ENCODE measurements around the gene PIWIL4.
"Not testable (repeated sequence)": the region's sequence is repeated elsewhere in the genome, so short reads cannot be mapped to it uniquely, and the experiment has no call there.

Gene PIWIL4

DNA sequence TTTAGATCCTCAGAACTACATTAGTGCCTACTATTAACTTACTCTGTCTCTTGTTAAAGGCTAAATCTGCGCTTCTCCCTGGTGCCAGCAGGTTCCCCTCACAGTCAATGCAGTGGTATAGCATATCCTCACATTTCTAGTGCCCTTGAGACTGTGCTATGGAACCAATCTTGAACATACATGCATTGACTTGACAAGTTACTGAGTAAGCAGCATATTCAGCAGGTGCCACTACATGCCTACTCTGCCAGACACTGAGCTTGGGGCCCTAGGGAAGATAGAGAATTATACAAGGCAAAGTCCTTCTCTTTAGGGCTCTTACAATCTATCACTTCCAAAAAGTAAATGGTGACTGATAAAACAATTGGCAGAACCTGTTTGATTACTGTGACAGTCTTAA is 20.3 kb upstream of the PIWIL4 start:
- no peak for DNase-seq (ENCODE audit: low read depth, low spot score)

DNA sequence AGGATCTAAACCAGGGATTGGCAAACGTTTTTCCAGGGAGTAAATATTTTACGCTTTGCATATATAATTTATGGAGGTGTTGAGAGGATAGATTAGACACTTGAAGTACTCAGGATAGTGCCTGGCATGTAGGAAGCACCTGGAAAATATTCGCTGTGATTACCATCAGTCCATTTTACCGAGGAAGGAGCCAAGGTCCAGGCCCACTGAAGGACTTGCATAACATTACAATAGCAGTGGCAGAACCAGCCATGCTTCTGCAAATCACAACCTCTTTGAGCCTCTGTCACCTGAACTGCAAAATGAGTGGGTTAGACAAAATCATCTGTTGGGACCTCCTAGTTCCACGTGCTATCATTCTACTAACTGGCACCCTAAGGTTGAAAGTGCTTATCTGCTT is 18.0 kb upstream of the PIWIL4 start:
- no peak for DNase-seq (ENCODE audit: low read depth, low spot score)

DNA sequence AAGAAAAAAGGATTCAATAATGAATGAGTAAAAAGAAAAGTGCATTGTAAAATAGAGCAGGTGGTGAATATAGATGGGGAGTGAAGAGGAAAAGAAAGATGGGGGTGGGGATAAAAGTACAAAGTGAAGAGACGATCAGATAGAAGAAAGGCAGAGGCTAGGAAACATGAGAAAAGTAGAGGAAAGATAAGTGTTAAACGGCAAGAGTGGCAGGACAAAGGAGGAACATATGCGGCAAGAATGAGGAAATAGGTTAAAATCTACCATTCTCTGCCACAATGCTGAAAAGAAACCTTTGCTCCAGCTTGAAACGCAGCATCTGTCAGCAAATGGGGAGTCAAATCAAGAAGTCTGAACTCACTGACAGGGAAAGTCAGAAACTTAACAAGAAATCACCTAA is 16.7 kb upstream of the PIWIL4 start:
- no peak for DNase-seq (ENCODE audit: low read depth, low spot score)

DNA sequence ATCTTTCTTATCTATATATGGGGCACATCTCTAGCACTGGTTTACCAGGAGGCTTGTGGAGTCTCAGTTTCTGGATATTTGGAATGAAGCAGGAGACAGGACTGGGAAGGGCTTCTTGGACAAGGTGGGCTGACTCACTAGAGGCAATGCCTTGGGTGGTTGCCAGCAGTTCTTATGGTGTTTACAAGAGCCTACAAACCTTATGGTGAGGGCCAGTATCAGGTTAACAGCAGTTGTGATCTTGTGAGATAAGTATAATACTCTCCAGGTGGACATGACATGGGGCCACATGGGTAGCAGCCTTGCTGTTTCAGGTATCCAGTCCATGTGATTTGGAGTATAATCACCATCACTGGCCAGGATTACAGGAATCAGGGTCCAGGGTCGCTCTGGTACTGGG is 13.2 kb upstream of the PIWIL4 start:
- peak; percentile 36 for DNase-seq (ENCODE audit: low read depth, low spot score)

DNA sequence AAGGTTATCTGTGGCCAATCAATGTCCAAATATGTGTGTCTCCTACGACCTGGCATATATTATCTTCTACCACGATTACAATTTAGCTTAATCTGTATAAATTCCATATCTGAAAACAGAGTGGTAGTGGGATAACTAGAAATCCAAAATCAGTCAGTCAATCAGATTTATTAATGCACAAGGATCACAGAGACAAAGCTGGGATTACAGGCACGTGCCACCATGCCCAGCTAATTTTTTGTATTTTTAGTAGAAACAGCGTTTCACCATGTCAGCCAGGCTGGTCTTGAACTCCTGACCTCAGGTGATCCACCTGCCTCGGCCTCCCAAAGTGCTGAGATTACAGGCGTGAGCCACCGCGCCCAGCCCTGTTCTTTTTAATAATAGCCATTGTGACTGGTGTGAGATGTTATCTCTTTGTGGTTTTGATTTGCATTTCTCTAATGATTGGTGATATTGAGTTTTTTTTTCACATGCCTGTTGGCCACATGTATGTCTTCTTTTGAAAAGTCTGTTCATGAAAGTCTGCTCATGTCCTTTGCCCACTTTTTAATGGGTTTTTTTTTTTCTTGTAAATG is 11.3 kb upstream of the PIWIL4 start:
- not testable (repeated sequence) for DNase-seq (ENCODE audit: low read depth, low spot score)

DNA sequence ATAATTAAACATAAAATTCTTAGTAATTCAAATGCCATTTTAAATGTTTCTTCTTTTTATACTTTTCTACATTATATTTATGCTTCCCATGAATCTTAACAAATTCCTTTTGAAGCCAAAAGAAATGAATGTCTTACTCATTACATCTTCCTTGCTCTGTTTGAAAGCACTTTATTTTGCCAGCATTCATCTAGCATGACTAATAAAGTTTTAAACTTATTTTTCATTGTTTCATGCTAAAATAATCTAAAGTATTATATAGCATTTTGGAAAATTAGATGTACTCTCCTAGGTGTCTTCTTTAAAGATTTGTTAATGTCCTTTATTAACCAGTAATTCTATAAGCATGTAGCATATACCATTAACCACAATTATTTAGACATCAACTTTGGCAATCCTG is 9.7 kb upstream of the PIWIL4 start:
- DNase-seq (ENCODE audit: low read depth, low spot score): no peak

DNA sequence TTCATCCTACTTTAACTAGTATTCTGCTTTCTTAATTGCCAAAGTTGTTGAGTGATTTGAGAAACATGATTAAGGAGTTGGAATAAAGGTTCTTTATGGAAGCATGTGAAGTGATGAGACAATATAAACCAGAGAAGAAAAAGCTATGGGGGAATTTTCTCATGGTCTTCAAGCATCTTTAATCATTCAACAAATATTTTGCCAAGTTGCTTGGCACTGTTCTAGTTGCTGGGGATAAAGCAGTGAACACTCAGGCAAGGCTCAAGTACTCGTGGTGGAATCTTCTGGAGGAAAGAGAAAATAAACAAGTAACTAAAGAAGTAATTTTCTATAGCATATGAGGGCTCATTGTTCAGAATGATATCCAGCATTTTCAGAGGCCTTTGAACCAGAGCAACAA is 9.2 kb upstream of the PIWIL4 start:
- DNase-seq (ENCODE audit: low read depth, low spot score): peak; percentile 33

DNA sequence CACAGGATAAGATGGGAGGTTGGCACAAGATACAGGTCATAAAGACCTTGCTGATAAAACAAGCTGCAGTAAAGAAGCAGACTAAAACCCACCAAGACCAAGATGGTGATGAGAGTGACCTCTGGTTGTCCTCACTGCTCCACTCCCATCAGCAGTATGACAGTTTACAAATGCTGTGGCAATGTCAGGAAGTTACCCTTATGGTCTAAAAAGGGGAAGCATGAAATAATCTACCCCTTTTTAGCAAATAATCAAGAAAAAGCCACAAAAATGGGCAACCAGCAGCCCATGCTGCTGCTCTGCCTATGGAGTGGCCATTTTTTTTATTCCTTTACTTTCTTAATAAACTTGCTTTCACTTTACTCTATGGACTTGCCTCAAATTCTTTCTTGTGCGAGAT is 8.7 kb upstream of the PIWIL4 start:
- DNase-seq (ENCODE audit: low read depth, low spot score): no peak

DNA sequence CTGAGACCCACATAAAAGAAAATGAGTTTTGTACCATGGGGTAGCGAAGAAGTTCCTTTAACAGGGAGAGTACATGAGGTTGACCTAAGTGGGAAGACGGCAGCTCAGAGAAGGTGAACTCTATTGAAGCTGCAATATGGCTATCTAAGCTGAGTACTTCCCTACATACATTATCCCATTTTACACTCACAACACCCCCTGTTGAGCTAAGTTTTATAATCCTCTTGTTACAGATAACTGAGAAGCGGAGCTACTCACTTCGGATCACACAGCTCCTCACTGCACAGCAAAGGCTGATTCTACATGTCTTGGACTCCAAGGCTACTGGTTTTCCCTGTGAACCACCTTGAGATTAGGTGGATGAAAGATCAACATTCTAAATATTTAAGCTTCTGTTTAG is 8.2 kb upstream of the PIWIL4 start:
- no peak for DNase-seq (ENCODE audit: low read depth, low spot score)

DNA sequence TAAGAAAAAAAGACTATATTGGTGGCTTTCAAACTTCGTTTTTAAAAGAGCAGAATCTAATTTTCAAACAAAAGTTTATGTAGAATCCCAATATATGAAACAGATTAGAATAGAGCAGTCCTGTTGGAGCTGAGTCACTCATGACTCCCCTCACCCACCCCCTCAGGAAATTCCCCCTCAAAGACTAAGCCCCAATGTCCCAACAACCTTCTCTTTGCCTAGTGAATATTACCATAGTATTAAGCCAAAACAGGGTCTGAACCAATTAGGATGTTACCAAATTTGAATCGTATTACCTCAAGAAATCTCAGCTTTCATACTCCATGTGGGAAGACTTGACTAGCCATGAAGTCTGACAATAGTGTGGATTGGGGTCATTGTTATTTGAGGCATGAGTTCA is 7.8 kb upstream of the PIWIL4 start:
- no peak for DNase-seq (ENCODE audit: low read depth, low spot score)

DNA sequence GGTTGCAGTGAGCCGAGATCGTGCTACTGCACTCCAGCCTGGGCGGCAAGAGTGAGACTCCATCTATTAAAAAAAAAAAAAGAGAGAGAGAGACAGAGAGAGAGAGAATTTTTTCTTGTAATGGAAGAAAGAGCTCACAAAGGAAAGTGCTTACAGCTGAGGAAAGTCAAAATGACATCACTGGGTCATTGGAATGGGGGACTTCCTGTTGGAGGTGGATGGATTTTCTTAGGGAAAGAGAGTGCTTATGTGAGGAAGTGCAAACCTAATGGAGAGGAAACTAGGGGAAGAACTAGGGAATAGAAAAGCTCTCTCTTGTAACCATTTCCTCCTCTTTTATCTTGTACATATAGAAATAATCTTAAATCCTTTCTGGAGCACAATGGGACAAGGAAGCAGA is 6.3 kb upstream of the PIWIL4 start:
- DNase-seq (ENCODE audit: low read depth, low spot score): no peak

DNA sequence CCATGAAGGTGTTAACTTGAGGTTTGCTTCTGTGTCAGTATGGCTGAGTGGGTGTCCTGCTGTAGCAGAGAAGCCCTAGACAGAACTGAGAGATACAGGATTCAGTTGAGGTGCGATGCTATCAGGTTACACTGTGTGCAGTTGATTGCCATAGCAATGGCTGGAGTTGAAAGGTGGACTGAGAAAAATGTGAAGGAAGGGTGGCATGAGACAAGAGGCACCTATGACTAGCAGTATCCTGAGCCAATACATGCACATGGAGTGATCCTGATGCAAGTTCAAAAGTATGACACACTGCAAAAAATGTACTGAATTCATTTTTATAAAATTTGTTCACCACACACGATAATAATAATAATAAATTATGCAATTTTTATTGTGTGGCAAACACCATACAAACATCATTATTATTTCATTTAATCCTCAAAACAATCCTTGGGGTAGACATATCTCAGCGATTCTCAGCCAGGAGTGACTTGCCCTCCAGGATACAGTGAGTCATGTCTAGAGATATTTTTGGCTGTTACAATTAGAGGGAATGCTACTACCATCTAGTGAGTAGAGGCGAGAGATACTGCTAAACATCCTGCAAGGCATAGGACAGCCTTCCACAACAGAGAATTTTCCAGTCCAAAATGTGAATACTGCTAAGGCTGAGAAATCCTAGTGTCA is 3.9 kb upstream of the PIWIL4 start:
- DNase-seq (ENCODE audit: low read depth, low spot score): peak; percentile 52

DNA sequence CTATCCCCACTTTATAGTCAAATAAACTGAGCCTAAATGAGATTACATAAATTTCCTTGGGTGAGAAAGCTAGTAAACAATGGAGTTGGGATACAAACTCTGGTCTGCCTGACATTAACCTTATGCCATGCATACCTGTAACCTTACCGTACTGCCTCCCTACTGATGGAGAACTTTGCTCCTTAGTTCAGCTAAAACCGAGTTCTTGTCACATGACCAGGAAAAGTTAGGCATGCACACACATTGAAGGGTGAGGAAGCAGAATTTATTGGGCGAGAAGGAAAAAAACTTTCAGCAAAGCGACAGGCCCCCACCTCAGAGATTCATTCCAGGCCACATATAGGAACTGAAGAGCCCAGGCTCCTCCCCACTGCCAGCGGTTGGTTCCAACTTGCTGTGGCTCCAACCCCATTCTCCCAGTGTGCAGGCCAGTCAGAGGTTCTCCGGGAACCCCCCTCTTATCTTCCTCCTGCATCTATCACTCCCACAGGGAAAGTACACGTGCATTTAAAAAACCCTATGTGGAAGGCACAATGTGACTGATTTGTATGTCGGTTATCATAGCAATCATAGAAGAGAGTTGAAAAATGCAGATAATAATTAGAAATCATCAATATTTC is 3.2 kb upstream of the PIWIL4 start:
- DNase-seq (ENCODE audit: low read depth, low spot score): no peak

DNA sequence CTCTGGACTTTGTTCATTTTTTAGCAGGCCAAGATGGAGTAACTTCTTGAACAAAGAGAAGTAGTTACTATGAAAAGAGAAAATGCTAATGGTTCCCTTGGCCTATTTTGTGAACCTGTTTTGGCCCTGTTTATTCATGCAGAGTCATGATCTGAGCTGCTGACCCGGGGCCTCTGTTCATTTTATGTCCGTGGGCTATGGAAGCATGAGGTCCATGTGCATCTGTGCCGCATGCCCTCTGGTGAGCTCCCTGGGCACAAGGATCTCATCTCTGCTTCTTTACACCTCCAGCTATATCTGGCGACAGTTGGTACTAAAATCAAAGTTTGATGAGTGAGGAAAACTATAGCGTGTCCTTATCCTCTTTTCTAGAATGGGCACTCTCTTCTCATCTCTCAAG is 1.0 kb downstream of the PIWIL4 start:
- no peak for DNase-seq (ENCODE audit: low read depth, low spot score)

DNA sequence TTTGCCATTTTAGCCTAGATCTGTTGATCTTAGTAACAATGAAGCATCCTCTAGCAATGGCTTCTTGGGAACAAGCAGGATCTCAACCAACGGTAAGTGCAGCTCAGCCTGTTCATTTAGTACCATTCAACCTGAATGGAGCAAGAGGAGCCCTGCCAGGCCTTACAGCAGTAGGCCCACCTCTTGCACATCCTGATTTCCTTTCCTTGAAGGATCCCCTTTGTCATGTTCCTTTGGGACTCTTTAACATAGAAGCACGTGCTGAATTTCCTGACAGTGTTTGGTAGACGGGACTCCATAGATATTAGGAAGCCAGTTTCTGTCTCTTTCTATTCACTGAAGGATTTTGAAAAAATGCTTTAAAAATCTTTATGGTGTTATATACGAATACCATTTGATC is 1.5 kb downstream of the PIWIL4 start:
- no peak for DNase-seq (ENCODE audit: low read depth, low spot score)

DNA sequence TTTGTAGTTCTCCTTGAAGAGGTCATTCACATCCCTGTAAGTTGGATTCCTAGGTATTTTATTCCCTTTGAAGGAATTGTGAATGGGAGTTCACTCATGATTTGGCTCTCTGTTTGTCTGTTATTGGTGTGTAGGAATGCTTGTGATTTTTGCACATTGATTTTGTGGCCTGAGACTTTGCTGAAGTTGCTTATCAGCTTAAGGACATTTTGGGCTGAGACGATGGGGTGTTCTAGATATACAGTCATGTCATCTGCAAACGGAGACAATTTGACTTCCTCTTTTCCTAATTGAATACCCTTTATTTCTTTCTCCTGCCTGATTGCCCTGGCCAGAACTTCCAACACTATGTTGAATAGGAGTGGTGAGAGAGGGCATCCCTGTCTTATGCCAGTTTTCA is 5.8 kb downstream of the PIWIL4 start:
- DNase-seq (ENCODE audit: low read depth, low spot score): not testable (repeated sequence)

DNA sequence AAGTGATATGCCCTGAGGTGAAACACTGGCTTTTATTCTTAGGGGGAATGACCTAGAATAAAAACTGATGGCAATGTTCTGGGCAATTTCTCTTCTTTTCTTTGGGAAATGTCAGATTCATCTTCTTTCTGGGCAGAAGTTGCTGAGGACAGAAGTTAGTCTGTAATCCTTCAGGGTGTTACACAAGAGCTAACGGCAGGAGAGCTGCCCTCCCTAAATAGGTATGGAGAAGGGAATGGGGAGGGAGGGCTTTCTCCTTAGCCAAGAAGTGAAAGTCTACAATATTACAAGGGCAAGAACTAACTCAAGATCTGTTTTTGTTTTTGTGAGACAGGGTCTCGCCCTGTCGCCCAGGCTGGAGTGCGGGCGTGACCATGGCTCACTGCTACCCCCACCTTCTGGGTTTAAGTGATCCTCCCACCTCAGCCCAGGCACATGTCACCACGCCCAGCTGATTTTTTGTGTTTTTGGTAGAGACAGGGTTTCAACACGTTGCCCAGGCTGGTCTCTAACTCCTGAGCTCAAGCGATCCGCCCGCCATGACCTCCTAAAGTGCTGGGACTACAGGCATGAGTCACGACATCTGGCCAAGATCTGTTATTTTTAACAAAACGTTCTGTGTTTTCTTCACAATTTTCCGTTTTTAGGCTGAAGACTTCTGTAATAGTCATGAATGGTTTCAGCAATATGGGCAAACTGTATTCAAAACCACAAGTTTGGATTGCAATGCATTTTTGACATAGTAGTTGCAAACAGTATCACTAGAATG is 7.2 kb downstream of the PIWIL4 start:
- DNase-seq (ENCODE audit: low read depth, low spot score): peak; percentile 33

DNA sequence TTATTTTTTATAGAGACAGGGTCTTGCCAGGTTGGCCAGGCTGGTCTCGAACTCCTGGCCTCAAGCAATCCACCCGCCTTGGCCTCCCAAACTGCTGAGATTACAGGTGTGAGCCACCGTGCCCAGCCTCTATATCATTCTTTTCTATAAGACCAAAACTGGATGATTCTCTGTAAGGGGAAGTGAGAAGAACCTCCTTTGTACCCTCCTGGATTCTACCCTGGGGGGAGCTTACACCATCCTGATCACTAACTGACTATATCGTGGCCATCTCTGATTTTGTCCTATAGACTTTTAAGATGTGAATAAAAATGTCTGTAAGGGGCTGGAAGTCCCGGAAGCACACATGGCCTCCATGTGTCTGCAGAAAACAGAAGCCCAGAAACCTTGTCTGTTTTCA is 9.1 kb downstream of the PIWIL4 start:
- DNase-seq (ENCODE audit: low read depth, low spot score): no peak

DNA sequence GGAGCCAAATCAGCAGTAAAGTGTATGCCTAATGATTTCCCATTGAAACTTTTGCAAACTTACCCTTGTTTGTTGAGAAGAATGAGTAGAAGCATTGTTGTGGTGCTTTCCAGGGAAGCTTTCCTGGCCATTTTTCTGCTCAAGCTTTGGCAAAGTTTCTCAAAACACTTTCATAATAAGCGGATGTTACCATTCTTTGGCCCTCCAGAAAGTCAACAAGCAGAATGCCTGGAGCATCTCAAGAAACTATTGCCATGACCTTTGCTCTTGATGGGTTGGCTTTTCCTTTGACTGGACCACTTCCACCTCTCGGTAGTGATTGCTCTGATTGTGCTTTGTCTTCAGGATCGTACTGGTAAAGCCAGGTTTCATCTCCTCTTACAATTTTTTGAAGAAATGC is 10.7 kb downstream of the PIWIL4 start:
- no peak for DNase-seq (ENCODE audit: low read depth, low spot score)

DNA sequence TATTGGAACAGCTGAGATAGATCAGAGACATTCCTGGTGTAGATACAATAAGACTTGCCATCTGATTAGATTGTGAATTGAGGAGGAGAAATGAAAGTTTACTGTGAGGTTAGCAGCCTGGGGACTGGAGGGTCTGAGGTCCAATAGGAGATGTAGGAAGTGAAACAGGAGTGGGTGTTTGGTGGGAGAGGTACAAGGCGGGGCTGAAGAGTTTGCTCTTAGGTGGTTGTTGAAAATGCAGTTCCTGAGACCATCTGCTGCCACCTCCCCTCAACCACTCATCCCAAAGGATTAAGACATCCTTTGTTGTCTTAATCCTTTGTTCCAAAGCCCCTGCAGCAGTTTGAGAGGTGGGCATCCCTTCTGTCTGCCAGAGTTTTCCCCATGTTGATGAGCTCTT is 14.8 kb downstream of the PIWIL4 start:
- no peak for DNase-seq (ENCODE audit: low read depth, low spot score)

DNA sequence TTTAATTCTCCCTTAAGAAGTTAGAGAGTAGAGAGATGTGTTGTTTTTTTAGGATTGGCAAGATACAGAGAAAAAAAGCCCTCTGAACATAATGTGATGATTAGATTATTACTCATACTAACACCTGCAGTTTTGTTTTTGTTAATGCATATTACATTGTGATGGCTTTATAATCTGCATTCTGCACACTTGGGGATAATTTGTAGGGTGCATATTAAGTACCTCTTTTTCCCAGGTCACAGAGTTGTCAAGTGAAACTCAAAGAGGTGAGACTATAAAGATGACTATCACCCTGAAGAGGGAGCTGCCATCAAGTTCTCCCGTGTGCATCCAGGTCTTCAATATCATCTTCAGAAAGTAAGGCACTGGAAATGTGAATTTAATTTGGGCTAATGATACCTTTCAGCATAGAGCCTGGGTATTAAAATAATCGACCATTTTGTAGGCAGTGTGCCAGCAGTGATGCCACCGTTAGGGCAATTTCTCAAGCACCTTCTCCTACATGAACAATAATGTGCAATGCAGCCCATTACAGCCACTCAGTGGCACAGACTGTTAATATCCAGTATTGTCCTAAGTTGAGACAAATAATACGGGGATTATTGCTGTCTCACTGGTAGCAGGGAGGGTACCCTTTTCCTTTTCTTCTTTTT is 16.2 kb downstream of the PIWIL4 start:
- no peak for DNase-seq (ENCODE audit: low read depth, low spot score)

DNA sequence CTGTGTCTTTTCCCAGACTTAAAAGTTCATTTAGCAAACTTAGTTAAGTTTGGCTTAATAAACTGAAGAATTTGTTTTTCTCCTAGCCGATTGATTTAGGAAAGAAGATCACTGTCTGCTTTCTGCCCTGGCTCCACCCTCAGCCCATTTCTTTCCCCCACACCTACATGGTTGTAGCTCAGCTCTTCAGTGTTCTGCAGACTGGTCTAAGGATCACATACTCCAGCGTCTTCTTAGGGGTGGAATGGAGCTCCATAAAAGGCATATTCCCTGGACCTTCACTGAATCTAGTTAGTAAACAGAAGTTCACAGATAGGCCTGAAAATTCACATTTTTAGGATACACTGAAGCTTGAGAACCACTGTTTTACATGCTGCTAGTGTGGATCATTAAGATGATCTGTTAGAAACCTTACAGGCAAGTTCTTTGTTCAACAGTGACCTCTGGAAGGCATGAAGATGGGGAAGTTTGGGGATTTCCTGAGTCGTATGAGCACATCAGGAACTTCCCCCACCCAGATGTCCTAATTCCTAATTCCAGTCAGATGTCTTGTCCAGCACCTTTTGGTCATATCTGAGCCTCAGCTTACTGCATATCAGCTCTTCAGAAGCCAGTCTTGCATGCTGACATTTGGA is 16.8 kb downstream of the PIWIL4 start:
- no peak for DNase-seq (ENCODE audit: low read depth, low spot score)
